ENCODE data around the gene TMOD3.

- no peak for TF ChIP-seq EZH2 (IDR thresholded peaks at IDR 0.05; ENCODE audit: low read length, missing control alignments)
- TF ChIP-seq, protein P1, sequence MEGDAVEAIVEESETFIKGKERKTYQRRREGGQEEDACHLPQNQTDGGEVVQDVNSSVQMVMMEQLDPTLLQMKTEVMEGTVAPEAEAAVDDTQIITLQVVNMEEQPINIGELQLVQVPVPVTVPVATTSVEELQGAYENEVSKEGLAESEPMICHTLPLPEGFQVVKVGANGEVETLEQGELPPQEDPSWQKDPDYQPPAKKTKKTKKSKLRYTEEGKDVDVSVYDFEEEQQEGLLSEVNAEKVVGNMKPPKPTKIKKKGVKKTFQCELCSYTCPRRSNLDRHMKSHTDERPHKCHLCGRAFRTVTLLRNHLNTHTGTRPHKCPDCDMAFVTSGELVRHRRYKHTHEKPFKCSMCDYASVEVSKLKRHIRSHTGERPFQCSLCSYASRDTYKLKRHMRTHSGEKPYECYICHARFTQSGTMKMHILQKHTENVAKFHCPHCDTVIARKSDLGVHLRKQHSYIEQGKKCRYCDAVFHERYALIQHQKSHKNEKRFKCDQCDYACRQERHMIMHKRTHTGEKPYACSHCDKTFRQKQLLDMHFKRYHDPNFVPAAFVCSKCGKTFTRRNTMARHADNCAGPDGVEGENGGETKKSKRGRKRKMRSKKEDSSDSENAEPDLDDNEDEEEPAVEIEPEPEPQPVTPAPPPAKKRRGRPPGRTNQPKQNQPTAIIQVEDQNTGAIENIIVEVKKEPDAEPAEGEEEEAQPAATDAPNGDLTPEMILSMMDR (conservative IDR thresholded peaks at IDR 0.05 in 1 of 2, IDR thresholded peaks at IDR 0.05 in 1 of 2; ENCODE audit: low read depth in 1 of 2, low read length in 2 of 2) = no peak
These were observed 36.7 kb downstream of the TMOD3 start for GRCh38 chr15:51866161-51866560.
